Measurements from ENCODE around the gene WDFY1.

DNA sequence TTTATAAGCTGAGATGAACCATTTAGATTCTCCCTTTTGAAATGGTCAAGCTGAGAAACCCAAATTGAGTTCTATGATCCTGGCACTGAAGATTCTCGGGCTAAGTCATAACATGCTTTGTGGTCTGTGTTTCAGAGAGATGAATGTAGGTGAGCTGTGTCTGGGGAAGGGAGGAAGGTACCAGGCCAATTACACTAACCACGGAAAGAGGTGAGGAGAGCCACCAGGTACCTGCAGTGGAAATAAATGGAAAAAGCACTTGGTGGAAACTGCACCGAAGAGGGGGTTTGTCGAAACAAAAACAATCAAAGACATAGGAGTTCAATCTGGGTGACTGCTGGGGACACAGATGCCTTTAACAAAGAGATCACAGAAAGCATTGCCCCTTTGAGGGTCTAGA, 11.2 kb upstream of the WDFY1 start:
- no peak for TF ChIP-seq CTCF (IDR thresholded peaks at IDR 0.05; ENCODE audit: low read depth, low read length)
- TF ChIP-seq POLR2A (IDR thresholded peaks at IDR 0.05; ENCODE audit: extremely low read depth, insufficient read length): no peak
- TF ChIP-seq, protein P1, sequence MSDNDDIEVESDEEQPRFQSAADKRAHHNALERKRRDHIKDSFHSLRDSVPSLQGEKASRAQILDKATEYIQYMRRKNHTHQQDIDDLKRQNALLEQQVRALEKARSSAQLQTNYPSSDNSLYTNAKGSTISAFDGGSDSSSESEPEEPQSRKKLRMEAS (IDR thresholded peaks at IDR 0.05; ENCODE audit: low read depth, low read length): no peak
- no peak for TF ChIP-seq MYC (IDR thresholded peaks at IDR 0.05; ENCODE audit: low read depth, low read length)

Measured in NB4 (cell line).